ENCODE measurements around the gene PCA3. TPM values are rescaled to one million over a fixed set of nuclear protein-coding genes. Genes with fewer than 3 reads are reported as not detected.

PCA3 gene
- total RNA-seq, 2 experiments from 2014 or later = not detected

DNA sequence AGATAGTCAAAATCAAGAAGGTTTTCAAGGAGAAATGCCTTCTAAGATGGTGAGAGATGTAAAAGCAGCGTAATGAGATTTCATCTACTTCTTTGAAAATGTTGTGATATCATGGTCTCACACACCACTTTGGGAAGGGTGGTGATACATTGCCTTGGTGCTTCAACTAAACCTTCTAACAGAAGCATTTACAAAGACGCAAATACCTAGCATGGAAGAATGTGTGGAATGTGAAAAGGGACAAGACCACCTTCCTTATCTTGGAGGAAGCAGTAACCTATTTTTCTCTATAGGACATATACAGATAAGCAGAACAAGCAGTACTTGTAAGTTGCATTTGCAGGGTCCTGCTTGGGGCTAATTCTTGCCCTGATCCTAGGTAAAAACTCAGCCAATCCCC is 38.8 kb downstream of the PCA3 start:
- Mint-ChIP-seq H3K4me1 (ENCODE audit: low read depth) (no peaks in the 10 kb centered on the region), H3K27me3 (peaks cover 4% of the 10 kb centered on the region), H3K36me3 (ENCODE audit: low read depth) (no peaks in the 10 kb centered on the region), H3K9me3 (no peaks in the 10 kb centered on the region), H3K4me3 (no peak overlapping the region), H3K27ac (no peak overlapping the region)
- Histone ChIP-seq H3K27me3 (ENCODE audit: control insufficient read depth in 1 of 2, insufficient read depth in 2 of 2, low read length in 2 of 2) (no peaks in the 10 kb centered on the region), H3K9me3 (ENCODE audit: control insufficient read depth in 1 of 2, insufficient read depth in 1 of 2, low read length in 2 of 2) (peaks cover 0 to 5% of the 10 kb centered on the region in 2 experiments), H3K27ac (ENCODE audit: low read depth in 1 of 2, low read length in 2 of 2) (no peak overlapping the region), H3K4me1 (ENCODE audit: insufficient read depth, low read length) (no peaks in the 10 kb centered on the region), H3K36me3 (ENCODE audit: insufficient read depth, low read length) (no peaks in the 10 kb centered on the region), H3K4me3 (ENCODE audit: low read length) (no peak overlapping the region)
- CTCF ChIA-PET = no interaction called here
- no peak for DNase-seq
- POLR2A ChIA-PET = no interaction called here
- no peak for TF ChIP-seq CTCF (IDR thresholded peaks at IDR 0.05)
- intact Hi-C loops (cut with DNase I, micrococcal nuclease) = loop anchor here in 1 of 2 experiments (10.0 kb wide), 1 partner anchor 342 kb away; no protein-coding TSS in a partner anchor
- ATAC-seq (ENCODE audit: poor library complexity) = no peak

DNA sequence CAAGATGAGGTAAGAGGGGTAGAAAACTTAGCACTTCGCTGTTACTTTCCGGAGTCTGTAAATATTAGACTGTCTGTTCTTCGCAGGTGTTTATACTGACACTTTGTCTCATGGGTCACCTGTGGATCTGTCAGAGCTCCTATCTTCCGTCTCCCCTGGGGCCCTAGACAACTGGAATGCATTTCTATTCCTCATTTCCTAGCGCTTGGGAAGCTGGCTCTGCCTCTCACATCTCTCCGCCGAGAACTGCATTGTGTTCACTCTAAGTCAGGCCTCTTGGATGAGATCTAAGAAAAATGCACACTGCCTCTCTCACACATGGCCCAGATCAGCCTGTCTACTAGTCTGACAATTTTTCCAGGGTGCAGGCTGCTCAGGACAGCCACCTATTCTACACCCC is 39.5 kb downstream of the PCA3 start:
- no peak for TF ChIP-seq CTCF (IDR thresholded peaks at IDR 0.05)
- no peaks in the 10 kb centered on the region for H3K9me3 Mint-ChIP-seq
- H3K36me3 ChIP-seq (ENCODE audit: insufficient read depth, low read length) = no peaks in the 10 kb centered on the region
- H3K4me3 Mint-ChIP-seq = no peak overlapping the region
- H3K9me3 ChIP-seq (ENCODE audit: control insufficient read depth in 1 of 2, insufficient read depth in 1 of 2, low read length in 2 of 2) = peaks cover 0 to 5% of the 10 kb centered on the region in 2 experiments
- H3K4me1 Mint-ChIP-seq (ENCODE audit: low read depth) = no peaks in the 10 kb centered on the region
- no peaks in the 10 kb centered on the region for H3K36me3 Mint-ChIP-seq (ENCODE audit: low read depth)
- no peak overlapping the region for H3K4me3 ChIP-seq (ENCODE audit: low read length)
- H3K27me3 ChIP-seq (ENCODE audit: control insufficient read depth in 1 of 2, insufficient read depth in 2 of 2, low read length in 2 of 2) = no peaks in the 10 kb centered on the region
- intact Hi-C loops (cut with DNase I, micrococcal nuclease) = loop anchor here in 1 of 2 experiments (10.0 kb wide), 1 partner anchor 341 kb away; no protein-coding TSS in a partner anchor
- H3K27ac ChIP-seq (ENCODE audit: low read depth in 1 of 2, low read length in 2 of 2) = no peak overlapping the region
- ChIA-PET POLR2A (no interaction called here), CTCF (no interaction called here)
- H3K27ac Mint-ChIP-seq = no peak overlapping the region
- peaks cover 6% of the 10 kb centered on the region for H3K27me3 Mint-ChIP-seq
- no peaks in the 10 kb centered on the region for H3K4me1 ChIP-seq (ENCODE audit: insufficient read depth, low read length)
- DNase-seq (no peak), ATAC-seq (ENCODE audit: poor library complexity) (no peak)

DNA sequence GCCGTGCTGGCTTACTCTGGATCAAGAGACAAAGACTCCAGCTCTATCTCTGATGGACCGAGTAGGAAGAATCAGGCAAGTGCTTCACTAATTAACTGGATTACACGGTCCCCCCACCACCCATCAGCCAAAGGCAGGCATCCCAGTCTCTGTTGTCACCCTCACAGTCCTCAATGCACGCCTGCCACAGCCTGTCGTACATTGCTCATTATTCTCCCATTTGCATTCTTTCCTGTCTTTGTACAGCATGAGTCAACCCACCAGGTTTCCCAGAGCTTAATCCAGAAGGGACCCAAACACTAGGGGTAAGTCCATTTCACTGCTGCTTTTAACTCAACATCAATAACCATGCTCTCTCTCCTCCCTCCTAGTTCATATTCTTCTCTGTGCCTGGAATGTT is 44.4 kb downstream of the PCA3 start:
- no peak for ATAC-seq (ENCODE audit: poor library complexity)
- Mint-ChIP-seq H3K9me3 (no peaks in the 10 kb centered on the region), H3K36me3 (ENCODE audit: low read depth) (no peaks in the 10 kb centered on the region), H3K27me3 (peaks cover 30% of the 10 kb centered on the region), H3K27ac (no peak overlapping the region), H3K4me1 (ENCODE audit: low read depth) (no peaks in the 10 kb centered on the region), H3K4me3 (no peak overlapping the region)
- Histone ChIP-seq H3K4me1 (ENCODE audit: insufficient read depth, low read length) (no peaks in the 10 kb centered on the region), H3K4me3 (ENCODE audit: low read length) (no peak overlapping the region), H3K27ac (ENCODE audit: low read depth in 1 of 2, low read length in 2 of 2) (no peak overlapping the region), H3K27me3 (ENCODE audit: control insufficient read depth in 1 of 2, insufficient read depth in 2 of 2, low read length in 2 of 2) (peaks cover 2 to 10% of the 10 kb centered on the region in 2 experiments), H3K36me3 (ENCODE audit: insufficient read depth, low read length) (no peaks in the 10 kb centered on the region), H3K9me3 (ENCODE audit: control insufficient read depth in 1 of 2, insufficient read depth in 1 of 2, low read length in 2 of 2) (peaks cover 0 to 5% of the 10 kb centered on the region in 2 experiments)
- ChIA-PET CTCF (no interaction called here), POLR2A (no interaction called here)
- intact Hi-C loops (cut with DNase I, micrococcal nuclease) = loop anchor here in 1 of 2 experiments (10.0 kb wide), 1 partner anchor 336 kb away; no protein-coding TSS in a partner anchor
- TF ChIP-seq CTCF (IDR thresholded peaks at IDR 0.05) = no peak
- DNase-seq = no peak
